WERI-Rb-1 (cell line): ENCODE results near the gene BRD1.

Source experiments
- DNase-seq: peaks from one replicate; pipeline ENCODE4 v3.0.0-alpha.2; 2020
- H3K27ac ChIP-seq: fragments of 250-450 bp; sonication (Bioruptor Pico); 2 replicates; pipeline ENCODE4 v1.5.1; 2020; ENCODE audit warnings: mild to moderate bottlenecking, moderate library complexity
- H3K27me3 ChIP-seq: fragments of 250-450 bp; sonication (Bioruptor Pico); 2 replicates; pipeline ENCODE4 v1.5.1; 2021; ENCODE audit warnings: mild to moderate bottlenecking, low read depth, moderate library complexity; ENCODE audit not compliant: insufficient read depth, severe bottlenecking
- H3K36me3 ChIP-seq: fragments of 250-450 bp; sonication (Bioruptor Pico); 2 replicates; pipeline ENCODE4 v1.5.1; 2020; ENCODE audit warnings: mild to moderate bottlenecking, moderate library complexity
- H3K4me3 ChIP-seq: 2 replicates; pipeline ENCODE4 v1.5.1; 2011; ENCODE audit warnings: low read depth, mild to moderate bottlenecking, control low read depth, low read length
- H3K9me3 ChIP-seq: fragments of 250-450 bp; sonication (Bioruptor Pico); 2 replicates; pipeline ENCODE4 v1.5.1; 2021; ENCODE audit warnings: mild to moderate bottlenecking, moderate library complexity; ENCODE audit not compliant: severe bottlenecking
- CTCF ChIP-seq: IDR thresholded peaks from 2 replicates; pipeline ENCODE4 v1.5.1; 2011; ENCODE audit warnings: low read depth, mild to moderate bottlenecking, control low read depth, inconsistent platforms, low read length

Gene BRD1

GRCh38 chr22:49777569-49778249, 50.0 kb downstream of the BRD1 start:
- no peak overlapping the region for H3K27ac ChIP-seq
- H3K36me3 ChIP-seq = peaks cover 76% of the 10 kb centered on the region
- H3K9me3 ChIP-seq = no peaks in the 10 kb centered on the region
- H3K4me3 ChIP-seq = no peak overlapping the region
- H3K27me3 ChIP-seq = no peaks in the 10 kb centered on the region
- TF ChIP-seq CTCF = no peak
- DNase-seq = no peak

GRCh38 chr22:49776891-49777290, 50.8 kb downstream of the BRD1 start:
- no peak overlapping the region for H3K27ac ChIP-seq
- no peak for TF ChIP-seq CTCF
- H3K27me3 ChIP-seq = no peaks in the 10 kb centered on the region

GRCh38 chr22:49775867-49776511, 51.7 kb downstream of the BRD1 start:
- no peaks in the 10 kb centered on the region for H3K9me3 ChIP-seq
- no peak for TF ChIP-seq CTCF
- no peak for DNase-seq
- H3K27me3 ChIP-seq = no peaks in the 10 kb centered on the region
- no peak overlapping the region for H3K27ac ChIP-seq
- H3K36me3 ChIP-seq = peaks cover 79% of the 10 kb centered on the region
- H3K4me3 ChIP-seq = no peak overlapping the region

More at GRCh38 chr22:49776891-49777290, 50.8 kb downstream of the BRD1 start:
- H3K4me3 ChIP-seq = no peak overlapping the region
- no peak for DNase-seq
- H3K9me3 ChIP-seq = no peaks in the 10 kb centered on the region
- H3K36me3 ChIP-seq = peaks cover 84% of the 10 kb centered on the region

GRCh38 chr22:49775191-49775866, 52.3 kb downstream of the BRD1 start:
- Histone ChIP-seq H3K36me3 (peaks cover 75% of the 10 kb centered on the region), H3K4me3 (no peak overlapping the region), H3K9me3 (no peaks in the 10 kb centered on the region), H3K27ac (no peak overlapping the region), H3K27me3 (no peaks in the 10 kb centered on the region)
- DNase-seq = no peak
- TF ChIP-seq CTCF = no peak

GRCh38 chr22:49774499-49775151, 53.0 kb downstream of the BRD1 start:
- no peak overlapping the region for H3K4me3 ChIP-seq
- H3K36me3 ChIP-seq = peaks cover 68% of the 10 kb centered on the region
- H3K27me3 ChIP-seq = no peaks in the 10 kb centered on the region
- no peak for TF ChIP-seq CTCF
- no peaks in the 10 kb centered on the region for H3K9me3 ChIP-seq
- H3K27ac ChIP-seq = no peak overlapping the region
- DNase-seq = no peak
